BLaER1 (cell line): Measurements from ENCODE around the gene MTMR11.
"Not testable (repeated sequence)": the region's sequence is repeated elsewhere in the genome, so short reads cannot be mapped to it uniquely, and the experiment has no call there.

Experiments used
- H3K27ac ChIP-seq: shearing (Covaris generic); formaldehyde crosslinking; 2 replicates; pipeline ENCODE4 v1.8.1; 2022
- H3K27me3 ChIP-seq: shearing (Covaris generic); formaldehyde crosslinking; 2 replicates; pipeline ENCODE4 v1.8.1; 2022
- H3K36me3 ChIP-seq: shearing (Covaris generic); formaldehyde crosslinking; 2 replicates; pipeline ENCODE4 v1.8.1; 2022
- H3K4me1 ChIP-seq: shearing (Covaris generic); formaldehyde crosslinking; 2 replicates; pipeline ENCODE4 v1.8.1; 2022
- H3K4me2 ChIP-seq: shearing (Covaris generic); formaldehyde crosslinking; 2 replicates; pipeline ENCODE4 v1.8.1; 2022
- H3K4me3 ChIP-seq: shearing (Covaris generic); formaldehyde crosslinking; 2 replicates; pipeline ENCODE4 v1.8.1; 2022
- H3K9ac ChIP-seq: shearing (Covaris generic); formaldehyde crosslinking; 2 replicates; pipeline ENCODE4 v1.8.1; 2022
- H3K9me3 ChIP-seq: shearing (Covaris generic); formaldehyde crosslinking; 2 replicates; pipeline ENCODE4 v1.8.1; 2022
- H4K20me1 ChIP-seq: shearing (Covaris generic); formaldehyde crosslinking; 2 replicates; pipeline ENCODE4 v1.8.1; 2022
- Cebpa-rat ChIP-seq: shearing (Covaris generic); IDR thresholded peaks from 2 replicates; pipeline ENCODE4 v1.8.1; 2022

The MTMR11 gene

GRCh38 chr1:149886396-149887195 lies 50.1 kb downstream of the MTMR11 start:
- Histone ChIP-seq H3K9ac (peak overlapping the region; percentile 97), H4K20me1 (peaks cover 35% of the 10 kb centered on the region), H3K9me3 (no peaks in the 10 kb centered on the region), H3K4me1 (peaks cover 31% of the 10 kb centered on the region), H3K4me3 (peak overlapping the region; percentile 77), H3K4me2 (peak overlapping the region; percentile 93), H3K27me3 (no peaks in the 10 kb centered on the region), H3K27ac (peak overlapping the region; percentile 96), H3K36me3 (no peaks in the 10 kb centered on the region)
- no peak for TF ChIP-seq Cebpa-rat

GRCh38 chr1:149886121-149886395 lies 50.6 kb downstream of the MTMR11 start:
- not testable (repeated sequence) for H3K36me3 ChIP-seq, H3K9me3 ChIP-seq, H3K27me3 ChIP-seq
- Histone ChIP-seq H3K9ac (peak overlapping the region; percentile 97), H3K4me3 (peak overlapping the region; percentile 77), H3K4me1 (peaks cover 30% of the 10 kb centered on the region), H3K4me2 (peak overlapping the region; percentile 90), H3K27ac (peak overlapping the region; percentile 96), H4K20me1 (peaks cover 35% of the 10 kb centered on the region)

GRCh38 chr1:149885339-149886120 lies 51.1 kb downstream of the MTMR11 start:
- peak overlapping the region; percentile 96 for H3K27ac ChIP-seq
- peaks cover 30% of the 10 kb centered on the region for H3K4me1 ChIP-seq
- H3K36me3 ChIP-seq = no peaks in the 10 kb centered on the region
- H4K20me1 ChIP-seq = peaks cover 35% of the 10 kb centered on the region
- TF ChIP-seq Cebpa-rat = no peak
- peak overlapping the region; percentile 97 for H3K9ac ChIP-seq
- H3K9me3 ChIP-seq = no peaks in the 10 kb centered on the region
- H3K4me3 ChIP-seq = peak overlapping the region; percentile 77
- H3K27me3 ChIP-seq = no peaks in the 10 kb centered on the region
- peak overlapping the region; percentile 90 for H3K4me2 ChIP-seq

GRCh38 chr1:149884433-149885338 lies 52.0 kb downstream of the MTMR11 start:
- TF ChIP-seq Cebpa-rat = no peak
- Histone ChIP-seq H3K9ac (peak overlapping the region; percentile 97), H3K27me3 (no peaks in the 10 kb centered on the region), H3K4me1 (peaks cover 30% of the 10 kb centered on the region), H3K4me2 (peak overlapping the region; percentile 90), H3K27ac (peak overlapping the region; percentile 96), H4K20me1 (peaks cover 35% of the 10 kb centered on the region), H3K4me3 (peak overlapping the region; percentile 77), H3K9me3 (no peaks in the 10 kb centered on the region), H3K36me3 (no peaks in the 10 kb centered on the region)

- H3K4me2 ChIP-seq = peak overlapping the region; percentile 90
- no peak overlapping the region for H3K27ac ChIP-seq
- no peak overlapping the region; the same call in 1 of the 2 replicates for H3K9ac ChIP-seq
Observed at GRCh38 chr1:149883598-149884247, 53.0 kb downstream of the MTMR11 start.

DNA sequence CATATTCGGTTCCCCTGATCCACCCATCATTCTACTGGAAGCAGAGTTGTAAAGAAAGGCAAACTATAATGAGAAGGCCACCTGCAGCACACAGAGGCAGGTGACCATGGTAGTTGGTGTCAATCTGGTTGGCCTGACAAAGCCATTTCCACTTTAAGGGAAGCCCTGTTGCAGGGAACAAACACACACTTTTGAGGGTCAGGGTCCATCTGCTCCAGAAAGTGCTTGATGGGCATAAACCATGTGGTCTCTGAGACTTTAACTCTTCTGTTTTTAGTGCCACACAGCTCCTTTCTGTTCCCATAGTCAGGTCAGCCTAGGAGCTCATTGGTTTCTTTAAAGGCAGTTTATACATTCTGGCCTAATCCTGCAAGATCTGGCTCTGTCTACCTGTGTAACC lies 54.8 kb downstream of the MTMR11 start:
- H3K9ac ChIP-seq = no peak overlapping the region
- no peak overlapping the region for H3K4me2 ChIP-seq
- no peaks in the 10 kb centered on the region for H3K36me3 ChIP-seq
- no peaks in the 10 kb centered on the region for H3K9me3 ChIP-seq
- H4K20me1 ChIP-seq = peaks cover 35% of the 10 kb centered on the region
- no peak overlapping the region for H3K27ac ChIP-seq
- no peak overlapping the region for H3K4me3 ChIP-seq
- H3K4me1 ChIP-seq = peaks cover 25% of the 10 kb centered on the region
- no peaks in the 10 kb centered on the region for H3K27me3 ChIP-seq
- no peak for TF ChIP-seq Cebpa-rat

More at GRCh38 chr1:149883598-149884247, 53.0 kb downstream of the MTMR11 start:
- H4K20me1 ChIP-seq = peaks cover 35% of the 10 kb centered on the region
- no peak for TF ChIP-seq Cebpa-rat
- H3K4me1 ChIP-seq = peaks cover 26% of the 10 kb centered on the region
- H3K27me3 ChIP-seq = no peaks in the 10 kb centered on the region
- no peaks in the 10 kb centered on the region for H3K9me3 ChIP-seq
- H3K4me3 ChIP-seq = peak overlapping the region; percentile 77; the same call in 1 of the 2 replicates
- no peaks in the 10 kb centered on the region for H3K36me3 ChIP-seq

GRCh38 chr1:149879556-149879955 lies 57.1 kb downstream of the MTMR11 start:
- Histone ChIP-seq H3K4me3 (no peak overlapping the region), H3K4me2 (no peak overlapping the region), H3K9ac (no peak overlapping the region), H3K36me3 (no peaks in the 10 kb centered on the region), H3K4me1 (peaks cover 19% of the 10 kb centered on the region), H4K20me1 (peaks cover 17% of the 10 kb centered on the region), H3K9me3 (no peaks in the 10 kb centered on the region), H3K27ac (no peak overlapping the region), H3K27me3 (no peaks in the 10 kb centered on the region)
- no peak for TF ChIP-seq Cebpa-rat
